Ishikawa (cell line): ENCODE measurements around the gene TNFAIP2.
A peak's percentile ranks its signal among the peaks of the same experiment; 100 is the strongest.

Experiments
- CEBPB ChIP-seq: IDR thresholded peaks from 2 replicates; pipeline ENCODE4 v1.6.1; 2012
- EGR1 ChIP-seq: IDR thresholded peaks from 2 replicates; pipeline ENCODE4 v1.6.1; 2012
- EP300 ChIP-seq: IDR thresholded peaks from 2 replicates; pipeline ENCODE4 v1.6.1; 2012; ENCODE audit warnings: borderline replicate concordance
- FOXM1 ChIP-seq: IDR thresholded peaks from 2 replicates; pipeline ENCODE4 v1.6.1; 2012; ENCODE audit warnings: low read depth, borderline replicate concordance
- NFIC ChIP-seq: IDR thresholded peaks from 2 replicates; pipeline ENCODE4 v1.6.1; 2012
- RAD21 ChIP-seq: IDR thresholded peaks from 2 replicates; pipeline ENCODE4 v1.6.1; 2012; ENCODE audit warnings: low read depth
- TAF1 ChIP-seq: IDR thresholded peaks from 2 replicates; pipeline ENCODE4 v1.6.1; 2012; ENCODE audit warnings: low read depth, mild to moderate bottlenecking
- TCF12 ChIP-seq: IDR thresholded peaks from 2 replicates; pipeline ENCODE4 v1.6.1; 2012; ENCODE audit warnings: low read depth
- YY1 ChIP-seq: IDR thresholded peaks from 2 replicates; pipeline ENCODE4 v1.6.1; 2012; ENCODE audit warnings: low read depth
- TF ChIP-seq, protein P1 (sequence below): IDR thresholded peaks from 2 replicates; pipeline ENCODE4 v1.6.1; 2012
- TF ChIP-seq, protein P2 (sequence below): IDR thresholded peaks from 2 replicates; pipeline ENCODE4 v1.6.1; 2012; ENCODE audit warnings: low read depth, mild to moderate bottlenecking

GRCh38 chr14:103130017-103130764, 6.9 kb downstream of the TNFAIP2 start:
- TF ChIP-seq TCF12 = no peak; the same call in 1 of the 2 replicates
- TF ChIP-seq CEBPB = no peak
- TF ChIP-seq RAD21 = no peak
- no peak for TF ChIP-seq NFIC
- no peak for TF ChIP-seq YY1
- no peak for TF ChIP-seq EGR1
- no peak for TF ChIP-seq EP300
- TF ChIP-seq, protein P1, sequence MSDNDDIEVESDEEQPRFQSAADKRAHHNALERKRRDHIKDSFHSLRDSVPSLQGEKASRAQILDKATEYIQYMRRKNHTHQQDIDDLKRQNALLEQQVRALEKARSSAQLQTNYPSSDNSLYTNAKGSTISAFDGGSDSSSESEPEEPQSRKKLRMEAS = peak; percentile 23; the same call in 1 of the 2 replicates
- no peak for TF ChIP-seq FOXM1
- TF ChIP-seq, protein P2, sequence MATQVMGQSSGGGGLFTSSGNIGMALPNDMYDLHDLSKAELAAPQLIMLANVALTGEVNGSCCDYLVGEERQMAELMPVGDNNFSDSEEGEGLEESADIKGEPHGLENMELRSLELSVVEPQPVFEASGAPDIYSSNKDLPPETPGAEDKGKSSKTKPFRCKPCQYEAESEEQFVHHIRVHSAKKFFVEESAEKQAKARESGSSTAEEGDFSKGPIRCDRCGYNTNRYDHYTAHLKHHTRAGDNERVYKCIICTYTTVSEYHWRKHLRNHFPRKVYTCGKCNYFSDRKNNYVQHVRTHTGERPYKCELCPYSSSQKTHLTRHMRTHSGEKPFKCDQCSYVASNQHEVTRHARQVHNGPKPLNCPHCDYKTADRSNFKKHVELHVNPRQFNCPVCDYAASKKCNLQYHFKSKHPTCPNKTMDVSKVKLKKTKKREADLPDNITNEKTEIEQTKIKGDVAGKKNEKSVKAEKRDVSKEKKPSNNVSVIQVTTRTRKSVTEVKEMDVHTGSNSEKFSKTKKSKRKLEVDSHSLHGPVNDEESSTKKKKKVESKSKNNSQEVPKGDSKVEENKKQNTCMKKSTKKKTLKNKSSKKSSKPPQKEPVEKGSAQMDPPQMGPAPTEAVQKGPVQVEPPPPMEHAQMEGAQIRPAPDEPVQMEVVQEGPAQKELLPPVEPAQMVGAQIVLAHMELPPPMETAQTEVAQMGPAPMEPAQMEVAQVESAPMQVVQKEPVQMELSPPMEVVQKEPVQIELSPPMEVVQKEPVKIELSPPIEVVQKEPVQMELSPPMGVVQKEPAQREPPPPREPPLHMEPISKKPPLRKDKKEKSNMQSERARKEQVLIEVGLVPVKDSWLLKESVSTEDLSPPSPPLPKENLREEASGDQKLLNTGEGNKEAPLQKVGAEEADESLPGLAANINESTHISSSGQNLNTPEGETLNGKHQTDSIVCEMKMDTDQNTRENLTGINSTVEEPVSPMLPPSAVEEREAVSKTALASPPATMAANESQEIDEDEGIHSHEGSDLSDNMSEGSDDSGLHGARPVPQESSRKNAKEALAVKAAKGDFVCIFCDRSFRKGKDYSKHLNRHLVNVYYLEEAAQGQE = no peak
- TF ChIP-seq TAF1 = no peak
